DMS114 treated with DMSO at 0.1 percent for 48 hours (cell line): ENCODE results near the gene FAM181A.

ENCODE experiments used
- DNase-seq: peaks from one replicate; lab custom pipeline; 2025; ENCODE audit not compliant: unreplicated experiment; lab: John Stamatoyannopoulos, UW

The FAM181A gene

GRCh38 chr14:93960774-93961438 lies 33.8 kb downstream of the FAM181A start:
- no peak for DNase-seq

GRCh38 chr14:93961620-93962019 lies 34.5 kb downstream of the FAM181A start:
- no peak for DNase-seq

- no peak for DNase-seq
Observed at GRCh38 chr14:93962701-93963601, 35.8 kb downstream of the FAM181A start.

GRCh38 chr14:93963692-93964091 lies 36.5 kb downstream of the FAM181A start:
- no peak for DNase-seq

- no peak for DNase-seq
Observed at GRCh38 chr14:93964281-93964680, 37.1 kb downstream of the FAM181A start.

- no peak for DNase-seq
Observed at GRCh38 chr14:93964820-93965286, 37.7 kb downstream of the FAM181A start.

- no peak for DNase-seq
Observed at GRCh38 chr14:93965287-93965821, 38.2 kb downstream of the FAM181A start.

GRCh38 chr14:93965946-93966474 lies 38.9 kb downstream of the FAM181A start:
- no peak for DNase-seq

GRCh38 chr14:93967637-93968250 lies 40.6 kb downstream of the FAM181A start:
- no peak for DNase-seq

GRCh38 chr14:93969082-93969828 lies 42.1 kb downstream of the FAM181A start:
- no peak for DNase-seq

GRCh38 chr14:93970585-93970964 lies 43.4 kb downstream of the FAM181A start:
- DNase-seq, result no peak

GRCh38 chr14:93970965-93971634 lies 44.0 kb downstream of the FAM181A start:
- DNase-seq, result no peak

GRCh38 chr14:93971635-93972027 lies 44.5 kb downstream of the FAM181A start:
- DNase-seq, result no peak

- no peak for DNase-seq
Observed at GRCh38 chr14:93972618-93973205, 45.6 kb downstream of the FAM181A start.

- DNase-seq, result no peak
Observed at GRCh38 chr14:93973607-93974006, 46.5 kb downstream of the FAM181A start.

GRCh38 chr14:93974299-93974698 lies 47.2 kb downstream of the FAM181A start:
- no peak for DNase-seq

- DNase-seq, result no peak
Observed at GRCh38 chr14:93974833-93975232, 47.7 kb downstream of the FAM181A start.

- DNase-seq, result no peak
Observed at GRCh38 chr14:93975791-93976476, 48.8 kb downstream of the FAM181A start.

- DNase-seq, result no peak
Observed at GRCh38 chr14:93976477-93977057, 49.4 kb downstream of the FAM181A start, which contains the start of gene ASB2. ASB2 (minus strand) TSS chr14:93976570; CDS start chr14:93964539, 12,031 bp downstream.
